Measurements from ENCODE around the gene FRMD4B.

GRCh38 chr3:69338911-69339310 lies 47.0 kb downstream of the FRMD4B start:
- TF ChIP-seq EZH2phosphoT487 (IDR thresholded peaks at IDR 0.05; ENCODE audit: insufficient read depth, low read depth) (no peak), EZH2 (IDR thresholded peaks at IDR 0.05; ENCODE audit: insufficient read depth, poor library complexity, severe bottlenecking) (no peak)
